ENCODE measurements around the gene REM2. TPM values are rescaled to one million over a fixed set of nuclear protein-coding genes. Genes with fewer than 3 reads are reported as not detected.
A peak's percentile ranks its signal among the peaks of the same experiment; 100 is the strongest.

Gene REM2
- total RNA-seq, 2 experiments from 2014 or later: 9.2 to 9.4 TPM

DNA sequence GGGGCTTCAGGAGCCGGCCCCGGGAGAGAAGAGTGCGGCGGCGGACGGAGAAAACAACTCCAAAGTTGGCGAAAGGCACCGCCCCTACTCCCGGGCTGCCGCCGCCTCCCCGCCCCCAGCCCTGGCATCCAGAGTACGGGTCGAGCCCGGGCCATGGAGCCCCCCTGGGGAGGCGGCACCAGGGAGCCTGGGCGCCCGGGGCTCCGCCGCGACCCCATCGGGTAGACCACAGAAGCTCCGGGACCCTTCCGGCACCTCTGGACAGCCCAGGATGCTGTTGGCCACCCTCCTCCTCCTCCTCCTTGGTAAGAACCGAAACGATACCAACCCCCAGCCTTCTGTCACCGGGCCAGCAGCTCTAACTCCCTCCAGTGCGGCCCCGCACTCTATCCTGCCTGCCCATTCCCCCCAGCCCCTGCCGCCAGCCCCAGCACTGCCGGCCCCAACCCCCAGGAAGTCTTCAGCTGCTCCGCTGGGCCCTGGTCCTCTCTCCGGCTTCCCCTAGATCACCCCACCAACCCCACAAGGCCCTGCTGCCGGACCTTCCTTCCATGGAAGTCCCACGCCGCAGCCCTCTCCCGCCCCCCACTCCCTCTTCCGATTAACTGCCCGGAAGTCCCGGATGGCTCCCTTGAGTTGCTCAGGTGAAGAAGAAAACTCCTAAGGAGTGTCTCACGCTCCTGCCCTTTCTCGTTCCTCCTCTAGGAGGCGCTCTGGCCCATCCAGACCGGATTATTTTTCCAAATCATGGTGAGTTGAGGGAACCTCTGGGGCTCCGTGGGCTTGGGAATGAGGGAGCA, 10.8 kb upstream of the REM2 start:
- no peaks in the 10 kb centered on the region for H3K9me3 ChIP-seq (ENCODE audit: control insufficient read depth in 1 of 2, insufficient read depth in 1 of 2, low read length in 2 of 2)
- Mint-ChIP-seq H3K4me3 (peak overlapping the region; percentile 93), H3K27ac (peak overlapping the region; percentile 87), H3K36me3 (ENCODE audit: low read depth) (peaks cover 57% of the 10 kb centered on the region), H3K9me3 (no peaks in the 10 kb centered on the region), H3K4me1 (ENCODE audit: low read depth) (peaks cover 39% of the 10 kb centered on the region), H3K27me3 (no peaks in the 10 kb centered on the region)
- TF ChIP-seq, protein P1, sequence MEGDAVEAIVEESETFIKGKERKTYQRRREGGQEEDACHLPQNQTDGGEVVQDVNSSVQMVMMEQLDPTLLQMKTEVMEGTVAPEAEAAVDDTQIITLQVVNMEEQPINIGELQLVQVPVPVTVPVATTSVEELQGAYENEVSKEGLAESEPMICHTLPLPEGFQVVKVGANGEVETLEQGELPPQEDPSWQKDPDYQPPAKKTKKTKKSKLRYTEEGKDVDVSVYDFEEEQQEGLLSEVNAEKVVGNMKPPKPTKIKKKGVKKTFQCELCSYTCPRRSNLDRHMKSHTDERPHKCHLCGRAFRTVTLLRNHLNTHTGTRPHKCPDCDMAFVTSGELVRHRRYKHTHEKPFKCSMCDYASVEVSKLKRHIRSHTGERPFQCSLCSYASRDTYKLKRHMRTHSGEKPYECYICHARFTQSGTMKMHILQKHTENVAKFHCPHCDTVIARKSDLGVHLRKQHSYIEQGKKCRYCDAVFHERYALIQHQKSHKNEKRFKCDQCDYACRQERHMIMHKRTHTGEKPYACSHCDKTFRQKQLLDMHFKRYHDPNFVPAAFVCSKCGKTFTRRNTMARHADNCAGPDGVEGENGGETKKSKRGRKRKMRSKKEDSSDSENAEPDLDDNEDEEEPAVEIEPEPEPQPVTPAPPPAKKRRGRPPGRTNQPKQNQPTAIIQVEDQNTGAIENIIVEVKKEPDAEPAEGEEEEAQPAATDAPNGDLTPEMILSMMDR (IDR thresholded peaks at IDR 0.05): peak; percentile 93
- H3K36me3 ChIP-seq (ENCODE audit: insufficient read depth, low read length): peaks cover 44% of the 10 kb centered on the region
- CTCF ChIA-PET: interaction anchor here (0.5 to 5.3 kb wide), 21 partner anchors 12 to 949 kb away, joined by 3 to 67 read pairs (median 4); partner anchors contain the start of genes DAD1, PRMT5, RBM23 and REM2
- ATAC-seq (ENCODE audit: poor library complexity): peak; percentile 35
- peak overlapping the region; percentile 93 to 98 for H3K27ac ChIP-seq (ENCODE audit: low read depth in 1 of 2, low read length in 2 of 2)
- H3K27me3 ChIP-seq (ENCODE audit: control insufficient read depth in 1 of 2, insufficient read depth in 2 of 2, low read length in 2 of 2): no peaks in the 10 kb centered on the region
- intact Hi-C loops (cut with DNase I, micrococcal nuclease): loop anchor here (1.0 to 2.0 kb wide), 3 partner anchors 15 to 28 kb away; no protein-coding TSS in a partner anchor
- peak; percentile 51 to 84 (median 68) for DNase-seq
- peaks cover 62% of the 10 kb centered on the region for H3K4me1 ChIP-seq (ENCODE audit: insufficient read depth, low read length)
- H3K4me3 ChIP-seq (ENCODE audit: low read length): peak overlapping the region; percentile 94
- POLR2A ChIA-PET: interaction anchor here (0.7 to 4.0 kb wide), 21 partner anchors 8 to 316 kb away, joined by 3 to 97 read pairs (median 5); partner anchors contain the start of genes ACIN1, AJUBA, C14orf119 and DAD1

GRCh38 chr14:22872833-22873520, 10.0 kb upstream of the REM2 start:
- H3K9me3 Mint-ChIP-seq: no peaks in the 10 kb centered on the region
- H3K4me3 Mint-ChIP-seq: peak overlapping the region; percentile 93
- H3K36me3 Mint-ChIP-seq (ENCODE audit: low read depth): peaks cover 64% of the 10 kb centered on the region
- no peaks in the 10 kb centered on the region for H3K27me3 Mint-ChIP-seq
- ChIA-PET POLR2A (interaction anchor here (0.7 to 4.0 kb wide), 14 partner anchors 7 to 317 kb away, joined by 3 to 97 read pairs (median 4); partner anchors contain the start of genes AJUBA, MRPL52 and REM2), CTCF (interaction anchor here (0.6 to 5.3 kb wide), 15 partner anchors 11 to 949 kb away, joined by 3 to 67 read pairs (median 4); partner anchors contain the start of genes DAD1, PRMT5, RBM23 and REM2)
- Histone ChIP-seq H3K27me3 (ENCODE audit: control insufficient read depth in 1 of 2, insufficient read depth in 2 of 2, low read length in 2 of 2) (no peaks in the 10 kb centered on the region), H3K4me3 (ENCODE audit: low read length) (peak overlapping the region; percentile 94), H3K36me3 (ENCODE audit: insufficient read depth, low read length) (peaks cover 52% of the 10 kb centered on the region), H3K4me1 (ENCODE audit: insufficient read depth, low read length) (peaks cover 62% of the 10 kb centered on the region), H3K9me3 (ENCODE audit: control insufficient read depth in 1 of 2, insufficient read depth in 1 of 2, low read length in 2 of 2) (no peaks in the 10 kb centered on the region), H3K27ac (ENCODE audit: low read depth in 1 of 2, low read length in 2 of 2) (peak overlapping the region in 1 of 2 donors; percentile 93)
- peaks cover 39% of the 10 kb centered on the region for H3K4me1 Mint-ChIP-seq (ENCODE audit: low read depth)
- DNase-seq (no peak), ATAC-seq (ENCODE audit: poor library complexity) (no peak)
- TF ChIP-seq, protein P1 (IDR thresholded peaks at IDR 0.05): peak; percentile 53
- peak overlapping the region; percentile 87 for H3K27ac Mint-ChIP-seq
- intact Hi-C loops (cut with DNase I, micrococcal nuclease): loop anchor here (1.0 to 2.0 kb wide), 3 partner anchors 14 to 27 kb away; no protein-coding TSS in a partner anchor

DNA sequence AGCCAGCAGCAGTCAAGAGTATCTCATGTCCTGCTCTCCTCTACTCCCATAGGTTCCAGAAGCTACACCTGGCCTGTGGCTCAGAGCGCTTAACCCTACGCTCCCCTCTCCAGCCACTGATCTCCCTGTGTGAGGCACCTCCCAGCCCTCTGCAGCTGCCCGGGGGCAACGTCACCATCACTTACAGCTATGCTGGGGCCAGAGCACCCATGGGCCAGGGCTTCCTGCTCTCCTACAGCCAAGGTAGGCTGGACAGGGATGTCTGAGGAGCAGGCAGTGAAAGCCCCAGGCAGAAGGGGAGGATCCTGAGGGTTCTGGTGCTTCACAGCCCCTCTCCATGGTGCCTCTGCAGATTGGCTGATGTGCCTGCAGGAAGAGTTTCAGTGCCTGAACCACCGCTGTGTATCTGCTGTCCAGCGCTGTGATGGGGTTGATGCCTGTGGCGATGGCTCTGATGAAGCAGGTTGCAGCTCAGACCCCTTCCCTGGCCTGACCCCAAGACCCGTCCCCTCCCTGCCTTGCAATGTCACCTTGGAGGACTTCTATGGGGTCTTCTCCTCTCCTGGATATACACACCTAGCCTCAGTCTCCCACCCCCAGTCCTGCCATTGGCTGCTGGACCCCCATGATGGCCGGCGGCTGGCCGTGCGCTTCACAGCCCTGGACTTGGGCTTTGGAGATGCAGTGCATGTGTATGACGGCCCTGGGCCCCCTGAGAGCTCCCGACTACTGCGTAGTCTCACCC, 7.8 kb upstream of the REM2 start:
- peaks cover 82% of the 10 kb centered on the region for H3K36me3 Mint-ChIP-seq (ENCODE audit: low read depth)
- POLR2A ChIA-PET: interaction anchor here (2.1 kb wide), 1 partner anchor 13 kb away, joined by 7 read pairs; no protein-coding TSS in a partner anchor
- Histone ChIP-seq H3K36me3 (ENCODE audit: insufficient read depth, low read length) (peaks cover 69% of the 10 kb centered on the region), H3K27me3 (ENCODE audit: control insufficient read depth in 1 of 2, insufficient read depth in 2 of 2, low read length in 2 of 2) (no peaks in the 10 kb centered on the region), H3K4me1 (ENCODE audit: insufficient read depth, low read length) (peaks cover 43% of the 10 kb centered on the region), H3K9me3 (ENCODE audit: control insufficient read depth in 1 of 2, insufficient read depth in 1 of 2, low read length in 2 of 2) (no peaks in the 10 kb centered on the region), H3K27ac (ENCODE audit: low read depth in 1 of 2, low read length in 2 of 2) (no peak overlapping the region), H3K4me3 (ENCODE audit: low read length) (no peak overlapping the region)
- H3K27ac Mint-ChIP-seq: no peak overlapping the region
- TF ChIP-seq, protein P1 (IDR thresholded peaks at IDR 0.05): no peak
- CTCF ChIA-PET: interaction anchor here (1.2 kb wide), 1 partner anchor 11 kb away, joined by 3 read pairs; no protein-coding TSS in a partner anchor
- peaks cover 33% of the 10 kb centered on the region for H3K4me1 Mint-ChIP-seq (ENCODE audit: low read depth)
- ATAC-seq (ENCODE audit: poor library complexity): no peak
- H3K4me3 Mint-ChIP-seq: peak overlapping the region; percentile 45
- intact Hi-C loops (cut with DNase I, micrococcal nuclease): no loop called here
- no peak for DNase-seq
- H3K27me3 Mint-ChIP-seq: no peaks in the 10 kb centered on the region
- no peaks in the 10 kb centered on the region for H3K9me3 Mint-ChIP-seq
